GM23338 (cell line): Measurements from ENCODE around the gene CCS. TPM values are rescaled to one million over a fixed set of nuclear protein-coding genes. Genes with fewer than 3 reads are reported as not detected.

Source experiments
- ATAC-seq: fragments of 200-7000 bp; cut with Tn5 transposase; 3 replicates; pipeline ENCODE4 v1.9.1; 2020
- DNase-seq: peaks from one replicate; pipeline ENCODE4 v3.0.0-alpha.2; 2015; ENCODE audit warnings: low spot score
- H2AFZ ChIP-seq: fragments of 200-600 bp; sonication (generic); 2 replicates; pipeline ENCODE4 v1.8.0; 2016; ENCODE audit warnings: antibody characterized with exemption, mild to moderate bottlenecking, moderate library complexity
- H3F3A ChIP-seq: fragments of 200-600 bp; sonication (generic); replicated peaks from 2 replicates; pipeline ENCODE4 v1.8.0; 2017; ENCODE audit warnings: antibody characterized with exemption, mixed run types, low read depth
- H3K27ac ChIP-seq: fragments of 200-600 bp; sonication (generic); 2 replicates; pipeline ENCODE4 v1.6.1; 2016; ENCODE audit warnings: low read depth
- H3K27me3 ChIP-seq: fragments of 200-600 bp; sonication (generic); 2 replicates; pipeline ENCODE4 v1.8.0; 2016; ENCODE audit warnings: mild to moderate bottlenecking, mixed run types, moderate library complexity; ENCODE audit not compliant: insufficient read depth
- H3K36me3 ChIP-seq: fragments of 200-600 bp; sonication (generic); 2 replicates; pipeline ENCODE4 v1.8.0; 2016; ENCODE audit warnings: mild to moderate bottlenecking; ENCODE audit not compliant: insufficient read depth
- H3K4me1 ChIP-seq: fragments of 200-600 bp; sonication (generic); 2 replicates; pipeline ENCODE4 v1.8.0; 2016; ENCODE audit warnings: mild to moderate bottlenecking, moderate library complexity; ENCODE audit not compliant: insufficient read depth
- H3K4me2 ChIP-seq: fragments of 200-600 bp; sonication (generic); 2 replicates; pipeline ENCODE4 v1.7.1; 2017; ENCODE audit warnings: mixed run types
- H3K4me3 ChIP-seq: fragments of 200-600 bp; sonication (generic); 2 replicates; pipeline ENCODE4 v1.6.1; 2016; ENCODE audit warnings: mixed run types
- H3K79me2 ChIP-seq: fragments of 200-600 bp; sonication (generic); replicated peaks from 2 replicates; pipeline ENCODE4 v1.8.0; 2017; ENCODE audit warnings: mild to moderate bottlenecking; ENCODE audit not compliant: insufficient read depth
- H3K9me2 ChIP-seq: fragments of 200-600 bp; sonication (generic); 2 replicates; pipeline ENCODE4 v1.8.0; 2017; ENCODE audit not compliant: insufficient read depth
- H4K20me1 ChIP-seq: fragments of 200-600 bp; sonication (generic); replicated peaks from 2 replicates; pipeline ENCODE4 v1.8.0; 2017; ENCODE audit warnings: mild to moderate bottlenecking; ENCODE audit not compliant: insufficient read depth
- H3K27ac Mint-ChIP-seq: 2 replicates; pipeline ENCODE4 v1.8.0; 2020; ENCODE audit warnings: inconsistent platforms, mild to moderate bottlenecking, moderate library complexity, mixed read lengths
- H3K27me3 Mint-ChIP-seq: 3 replicates; pipeline ENCODE4 v1.8.0; 2022; ENCODE audit warnings: low read depth, mild to moderate bottlenecking, moderate library complexity, mixed read lengths, inconsistent platforms; ENCODE audit not compliant: insufficient read depth, poor library complexity
- H3K36me3 Mint-ChIP-seq: 3 replicates; pipeline ENCODE4 v1.8.0; 2021; ENCODE audit warnings: low read depth, mild to moderate bottlenecking, inconsistent platforms, moderate library complexity, mixed read lengths
- H3K4me1 Mint-ChIP-seq: 3 replicates; pipeline ENCODE4 v1.8.0; 2020; ENCODE audit warnings: mild to moderate bottlenecking, inconsistent platforms, mixed read lengths
- H3K4me3 Mint-ChIP-seq: 3 replicates; pipeline ENCODE4 v1.8.0; 2021; ENCODE audit warnings: moderate library complexity, mild to moderate bottlenecking, inconsistent platforms, mixed read lengths
- H3K9me3 Mint-ChIP-seq: 3 replicates; pipeline ENCODE4 v1.8.0; 2020; ENCODE audit warnings: moderate library complexity, mild to moderate bottlenecking, inconsistent platforms, mixed read lengths
- EZH2 ChIP-seq: fragments of 200-600 bp; sonication (generic); IDR thresholded peaks from one replicate; pipeline ENCODE4 v1.8.0; 2017; ENCODE audit warnings: antibody characterized with exemption, mild to moderate bottlenecking, low read depth; ENCODE audit not compliant: unreplicated experiment
- NANOG ChIP-seq: IDR thresholded peaks from 2 replicates; pipeline ENCODE4 v1.6.1; 2016; ENCODE audit warnings: antibody characterized with exemption, borderline replicate concordance
- POLR2AphosphoS5 ChIP-seq: IDR thresholded peaks from 2 replicates; pipeline ENCODE4 v1.6.1; 2016; ENCODE audit warnings: antibody characterized with exemption, low read depth
- STAT1 ChIP-seq: IDR thresholded peaks from one replicate; pipeline ENCODE4 v1.6.1; 2016; ENCODE audit warnings: antibody characterized with exemption; ENCODE audit not compliant: unreplicated experiment
- ZNF114 ChIP-seq: fragments of 250-450 bp; sonication (Bioruptor Pico); IDR thresholded peaks from 2 replicates; pipeline ENCODE4 v1.5.0; 2020; ENCODE audit warnings: mild to moderate bottlenecking, moderate library complexity
- polyA plus RNA-seq: library from polyadenylated mRNA; unstranded; fragments of >200 nt; fragmentation: Nextera tagmentation; extraction: Ambion mirVana; gene quantifications from 2 replicates; pipeline ENCODE4 v1.2.1, GENCODE V29; 2016
- total RNA-seq: library from RNA; depleted of rRNA; stranded (reverse); fragments of >200 nt; shearing (Covaris generic); gene quantifications from 2 replicates; pipeline ENCODE4 v1.2.3, GENCODE V29; 2014
- TF ChIP-seq, protein P1 (sequence below), 2 experiments: fragments of 200-600 bp in 1 of 2; sonication (generic) in 1 of 2; conservative IDR thresholded peaks; 2 replicates each; pipeline versions ENCODE4 v1.5.1 to v1.6.1; 2016 to 2017; ENCODE audit warnings: antibody characterized with exemption in 2 of 2, low read depth in 2 of 2, mild to moderate bottlenecking in 2 of 2, moderate library complexity in 1 of 2

The CCS gene
- total and polyA plus RNA-seq, 2 experiments from 2014 or later: 36.1 to 60.7 TPM

DNA sequence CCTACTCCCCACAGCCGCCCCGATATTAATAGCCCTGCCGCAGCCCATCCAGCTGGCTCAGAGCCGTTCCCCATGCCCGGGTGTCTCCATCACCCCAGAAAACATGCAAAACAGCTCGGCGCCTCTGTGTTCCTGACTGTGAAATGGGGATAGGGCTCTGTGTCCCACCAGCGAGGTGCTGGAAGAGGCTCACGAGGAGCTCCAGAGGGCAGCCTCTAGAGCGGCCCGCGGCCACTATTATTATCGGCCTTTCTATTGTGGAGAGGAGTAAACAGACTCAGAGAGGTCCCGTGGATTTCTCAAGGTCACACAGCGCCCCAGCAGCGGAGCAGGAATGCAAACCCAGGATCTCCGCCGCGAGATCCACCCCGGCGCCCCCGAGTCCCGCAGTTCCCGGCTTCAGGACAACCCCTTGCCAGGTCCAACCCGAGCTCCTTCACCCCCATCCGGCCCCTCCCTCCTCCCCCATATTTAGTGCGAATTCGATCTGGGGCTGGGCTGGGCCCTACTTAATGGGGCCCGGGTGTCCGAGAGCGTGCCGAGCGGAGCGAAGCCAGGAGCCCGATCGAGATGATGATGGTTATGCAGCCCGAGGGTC lies 46.5 kb upstream of the CCS start, which contains the start of gene ACTN3:
Gene ACTN3 (plus strand): TSS at position 536 of the 598 bp plus-strand sequence. CDS start 35 bp downstream, at position 571.
- Histone ChIP-seq H3K27ac (peak within 1 kb of the TSS; percentile 74; the same call in 1 of the 2 replicates), H3K4me1 (peaks cover 35% of the 10 kb centered on the region), H3K27me3 (no peaks in the 10 kb centered on the region), H3K36me3 (no peaks in the 10 kb centered on the region), H3K9me2 (no peaks in the 10 kb centered on the region), H4K20me1 (peaks cover 7% of the 10 kb centered on the region), H3F3A (0 out of 2 replicates have a peak, but pooled peaks cover 7% of the 10 kb centered on the region), H3K4me2 (peak within 1 kb of the TSS; percentile 97), H2AFZ (peak within 1 kb of the TSS; percentile 97), H3K79me2 (0 out of 2 replicates have a peak, but pooled peaks cover 4% of the 10 kb centered on the region), H3K4me3 (peak within 1 kb of the TSS; percentile 97)
- Mint-ChIP-seq H3K9me3 (no peaks in the 10 kb centered on the region; the same call in 1 of the 3 replicates), H3K4me3 (peak within 1 kb of the TSS; percentile 81), H3K27ac (peak within 1 kb of the TSS; percentile 70), H3K36me3 (peaks cover 4% of the 10 kb centered on the region; the same call in 1 of the 3 replicates), H3K27me3 (peaks cover 18% of the 10 kb centered on the region), H3K4me1 (peaks cover 38% of the 10 kb centered on the region)
- TF ChIP-seq NANOG (no peak), POLR2AphosphoS5 (peak; percentile 54), EZH2 (no peak)
- ATAC-seq: peak; percentile 68
- peak; percentile 88 for DNase-seq

DNA sequence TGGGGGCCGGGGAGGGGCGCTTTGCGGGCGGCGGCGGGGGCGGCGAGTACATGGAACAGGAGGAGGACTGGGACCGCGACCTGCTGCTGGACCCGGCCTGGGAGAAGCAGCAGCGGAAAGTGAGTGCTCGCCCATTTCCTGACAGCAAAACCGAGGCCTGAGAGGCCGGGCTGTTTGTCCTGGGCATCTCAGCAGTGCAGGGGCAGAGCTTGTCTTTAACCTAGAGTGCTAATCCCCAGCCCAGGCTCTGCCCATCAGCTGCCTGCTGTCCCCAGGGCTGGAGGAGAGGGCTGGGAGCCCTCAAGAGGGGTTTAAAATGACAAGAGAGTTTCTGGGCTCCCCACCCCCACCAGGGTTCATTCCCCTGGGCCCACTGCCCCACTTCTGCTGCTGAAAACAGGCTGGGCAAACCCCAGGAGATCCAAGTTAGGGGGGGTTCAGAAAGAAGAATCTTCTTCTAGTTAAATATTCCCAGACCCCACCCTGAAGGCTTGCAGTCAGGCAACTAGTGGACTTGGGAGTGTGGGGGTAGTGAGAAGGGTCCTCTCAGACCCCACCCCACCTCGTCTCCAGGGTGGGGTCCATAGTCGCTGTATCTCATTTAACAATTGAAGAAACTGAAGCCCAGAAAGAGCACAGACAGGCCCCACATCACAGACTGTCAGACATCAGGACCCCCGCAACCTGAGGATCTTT lies 45.9 kb upstream of the CCS start:
- peaks cover 4% of the 10 kb centered on the region; the same call in 1 of the 3 replicates for H3K36me3 Mint-ChIP-seq
- H3K79me2 ChIP-seq: 0 out of 2 replicates have a peak, but pooled peaks cover 4% of the 10 kb centered on the region
- H3K4me3 Mint-ChIP-seq: peak overlapping the region; percentile 81
- no peak for DNase-seq
- no peaks in the 10 kb centered on the region for H3K36me3 ChIP-seq
- TF ChIP-seq ZNF114 (CRISPR knock-in tag) (no peak), STAT1 (no peak), NANOG (no peak)
- H3K27me3 ChIP-seq: no peaks in the 10 kb centered on the region
- peaks cover 35% of the 10 kb centered on the region for H3K4me1 ChIP-seq
- peak overlapping the region; percentile 97 for H3K4me2 ChIP-seq
- no peaks in the 10 kb centered on the region; the same call in 1 of the 3 replicates for H3K9me3 Mint-ChIP-seq
- no peaks in the 10 kb centered on the region for H3K9me2 ChIP-seq
- no peak overlapping the region for H3K27ac ChIP-seq
- peaks cover 15% of the 10 kb centered on the region for H3K27me3 Mint-ChIP-seq
- peaks cover 38% of the 10 kb centered on the region for H3K4me1 Mint-ChIP-seq
- peaks cover 7% of the 10 kb centered on the region for H4K20me1 ChIP-seq
- peak; percentile 1 for ATAC-seq
- peak overlapping the region; percentile 97 for H2AFZ ChIP-seq
- H3F3A ChIP-seq: 0 out of 2 replicates have a peak, but pooled peaks cover 7% of the 10 kb centered on the region
- H3K4me3 ChIP-seq: peak overlapping the region; percentile 97
- H3K27ac Mint-ChIP-seq: no peak overlapping the region

DNA sequence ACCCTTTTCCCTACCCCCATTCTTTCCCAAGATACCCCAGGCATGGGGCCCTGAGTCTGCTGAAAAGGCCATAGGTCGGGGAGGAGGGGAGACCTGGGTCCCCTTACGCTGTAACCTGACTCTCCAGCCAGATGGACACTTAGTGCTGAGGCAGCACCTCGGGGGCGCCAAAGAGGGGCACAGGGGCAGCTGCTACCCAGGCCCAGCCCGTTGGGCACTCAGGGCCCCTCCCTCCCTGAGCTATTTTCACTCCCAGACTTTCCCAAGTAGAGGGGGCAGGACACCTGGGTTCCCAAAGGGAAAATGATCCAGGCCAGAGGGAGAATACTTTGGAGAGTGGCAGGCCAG lies 45.3 kb upstream of the CCS start:
- H2AFZ ChIP-seq: no peak overlapping the region
- no peaks in the 10 kb centered on the region; the same call in 2 of the 3 replicates for H3K9me3 Mint-ChIP-seq
- H3K27ac Mint-ChIP-seq: no peak overlapping the region; the same call in 1 of the 2 replicates
- H3F3A ChIP-seq: 0 out of 2 replicates have a peak, but pooled peaks cover 7% of the 10 kb centered on the region
- peak; percentile 73 for DNase-seq
- H3K36me3 ChIP-seq: no peaks in the 10 kb centered on the region
- peak overlapping the region; percentile 97 for H3K4me2 ChIP-seq
- peak overlapping the region; percentile 81 for H3K4me3 Mint-ChIP-seq
- TF ChIP-seq, protein P1, sequence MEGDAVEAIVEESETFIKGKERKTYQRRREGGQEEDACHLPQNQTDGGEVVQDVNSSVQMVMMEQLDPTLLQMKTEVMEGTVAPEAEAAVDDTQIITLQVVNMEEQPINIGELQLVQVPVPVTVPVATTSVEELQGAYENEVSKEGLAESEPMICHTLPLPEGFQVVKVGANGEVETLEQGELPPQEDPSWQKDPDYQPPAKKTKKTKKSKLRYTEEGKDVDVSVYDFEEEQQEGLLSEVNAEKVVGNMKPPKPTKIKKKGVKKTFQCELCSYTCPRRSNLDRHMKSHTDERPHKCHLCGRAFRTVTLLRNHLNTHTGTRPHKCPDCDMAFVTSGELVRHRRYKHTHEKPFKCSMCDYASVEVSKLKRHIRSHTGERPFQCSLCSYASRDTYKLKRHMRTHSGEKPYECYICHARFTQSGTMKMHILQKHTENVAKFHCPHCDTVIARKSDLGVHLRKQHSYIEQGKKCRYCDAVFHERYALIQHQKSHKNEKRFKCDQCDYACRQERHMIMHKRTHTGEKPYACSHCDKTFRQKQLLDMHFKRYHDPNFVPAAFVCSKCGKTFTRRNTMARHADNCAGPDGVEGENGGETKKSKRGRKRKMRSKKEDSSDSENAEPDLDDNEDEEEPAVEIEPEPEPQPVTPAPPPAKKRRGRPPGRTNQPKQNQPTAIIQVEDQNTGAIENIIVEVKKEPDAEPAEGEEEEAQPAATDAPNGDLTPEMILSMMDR (conservative IDR thresholded peaks at IDR 0.05; ENCODE audit: low read depth in 2 of 2): peak in 1 of 2 experiments; percentile 23; a peak in 3 of 4 replicates
- TF ChIP-seq ZNF114 (CRISPR knock-in tag): no peak
- H3K4me3 ChIP-seq: peak overlapping the region; percentile 97
- peaks cover 7% of the 10 kb centered on the region for H4K20me1 ChIP-seq
- H3K36me3 Mint-ChIP-seq: peaks cover 4% of the 10 kb centered on the region; the same call in 1 of the 3 replicates
- H3K79me2 ChIP-seq: 0 out of 2 replicates have a peak, but pooled peaks cover 4% of the 10 kb centered on the region
- H3K4me1 ChIP-seq: peaks cover 35% of the 10 kb centered on the region
- H3K9me2 ChIP-seq: no peaks in the 10 kb centered on the region
- peaks cover 38% of the 10 kb centered on the region for H3K4me1 Mint-ChIP-seq
- H3K27ac ChIP-seq: no peak overlapping the region
- ATAC-seq: peak; percentile 24
- no peaks in the 10 kb centered on the region for H3K27me3 ChIP-seq
- peaks cover 10% of the 10 kb centered on the region for H3K27me3 Mint-ChIP-seq
